GM12875 (cell line): ENCODE measurements around the gene UBE2J2.
A peak's percentile ranks its signal among the peaks of the same experiment; 100 is the strongest.
"Not testable (repeated sequence)": the region's sequence is repeated elsewhere in the genome, so short reads cannot be mapped to it uniquely, and the experiment has no call there.

Experiments
- H3K4me3 ChIP-seq: one replicate; pipeline ENCODE4 v1.5.1; 2011; ENCODE audit warnings: low read depth, low read length, control low read depth
- CTCF ChIP-seq: IDR thresholded peaks from 2 replicates; pipeline ENCODE4 v1.5.1; 2011; ENCODE audit warnings: low read depth, mild to moderate bottlenecking, control low read depth, inconsistent platforms, low read length, moderate library complexity, borderline replicate concordance; ENCODE audit not compliant: insufficient read depth

Gene UBE2J2

GRCh38 chr1:1250786-1251284 lies 22.8 kb downstream of the UBE2J2 start:
- no peak overlapping the region for H3K4me3 ChIP-seq
- TF ChIP-seq CTCF, result no peak

GRCh38 chr1:1248009-1248913 lies 25.4 kb downstream of the UBE2J2 start:
- H3K4me3 ChIP-seq, result not testable (repeated sequence)

- H3K4me3 ChIP-seq, result no peak overlapping the region
- TF ChIP-seq CTCF, result 0 out of 2 replicates have a peak, but pooled peaks have one; percentile 8
These were observed 26.2 kb downstream of the UBE2J2 start for GRCh38 chr1:1247341-1247913.

GRCh38 chr1:1246577-1247340 lies 26.9 kb downstream of the UBE2J2 start, which contains the start of gene C1QTNF12:
Gene C1QTNF12, minus strand, starts transcription at chr1:1246722. Its CDS starts 32 bp downstream, at chr1:1246690.
- TF ChIP-seq CTCF, result no peak
- no peak within 1 kb of the TSS for H3K4me3 ChIP-seq

GRCh38 chr1:1245817-1246576 lies 27.7 kb downstream of the UBE2J2 start:
- H3K4me3 ChIP-seq, result no peak overlapping the region
- no peak for TF ChIP-seq CTCF

- TF ChIP-seq CTCF, result no peak
- H3K4me3 ChIP-seq, result no peak overlapping the region
These were observed 28.4 kb downstream of the UBE2J2 start for GRCh38 chr1:1245178-1245816.
